Gastroesophageal sphincter (tissue), 4 donors: ENCODE data around the gene SNX8. TPM values are rescaled to one million over a fixed set of nuclear protein-coding genes. Genes with fewer than 3 reads are reported as not detected.

Experiments
- ATAC-seq: fragments of 150-250 bp; one replicate; pipeline ENCODE4 v1.9.1; 2016; ENCODE audit warnings: mild to moderate bottlenecking, moderate library complexity
- H3K27ac ChIP-seq, 4 donors: fragments of 200-600 bp; sonication (generic) in 3 of 4; 1 replicate in 3 of 4; 2 replicates in 1 of 4; pipeline ENCODE4 v1.5.1; 2016 to 2019
- H3K27me3 ChIP-seq: fragments of 200-600 bp; sonication (generic); one replicate; pipeline ENCODE4 v1.5.1; 2019
- H3K36me3 ChIP-seq, 2 donors: fragments of 200-600 bp; sonication (generic); one replicate each; pipeline ENCODE4 v1.5.1; 2019; ENCODE audit warnings: control low read depth in 1 of 2
- H3K4me1 ChIP-seq, 3 donors: fragments of 200-600 bp; sonication (generic); 1 replicate in 2 of 3; 2 replicates in 1 of 3; pipeline ENCODE4 v1.5.1; 2016 to 2019; ENCODE audit warnings: control low read depth in 2 of 3
- H3K4me3 ChIP-seq, 2 donors: fragments of 200-600 bp; sonication (generic); one replicate each; pipeline ENCODE4 v1.5.1; 2019; ENCODE audit warnings: mild to moderate bottlenecking in 1 of 2, moderate library complexity in 1 of 2
- H3K9me3 ChIP-seq, 3 donors: fragments of 200-600 bp; sonication (generic); one replicate each; pipeline ENCODE4 v1.5.1; 2017 to 2019; ENCODE audit warnings: control low read depth in 2 of 3
- EP300 ChIP-seq: sonication (generic); formaldehyde crosslinking; IDR thresholded peaks from one replicate; pipeline ENCODE4 v1.6.1; 2017; ENCODE audit warnings: antibody characterized with exemption, mild to moderate bottlenecking
- POLR2A ChIP-seq, 2 donors: fragments of 450-650 bp; IDR thresholded peaks; one replicate each; pipeline ENCODE4 v1.6.1; 2017; ENCODE audit warnings: antibody characterized with exemption in 2 of 2, mild to moderate bottlenecking in 2 of 2, moderate library complexity in 1 of 2
- POLR2AphosphoS5 ChIP-seq: sonication (generic); formaldehyde crosslinking; IDR thresholded peaks from one replicate; pipeline ENCODE4 v1.6.1; 2017; ENCODE audit warnings: antibody characterized with exemption
- WGBS, 2 donors: methylation state at CpG; one replicate each; pipeline ENCODE4 v1.1.5; 2018; ENCODE audit warnings: low coverage in 1 of 2; 5-methylcytosine and 5-hydroxymethylcytosine counted together
- total RNA-seq, 4 donors: library from RNA; depleted of rRNA; stranded (reverse); fragments of >200 nt; gene quantifications; one replicate each; pipeline ENCODE4 v1.1.0, GENCODE V29; 2016
- TF ChIP-seq, protein P1 (sequence below), 4 experiments: fragments of 200-600 bp in 2 of 4; fragments of 450-650 bp in 2 of 4; sonication (generic) in 1 of 4; IDR thresholded peaks; one replicate each; pipeline ENCODE4 v1.5.1; 2017 to 2019; ENCODE audit warnings: antibody characterized with exemption in 4 of 4, mild to moderate bottlenecking in 2 of 4, moderate library complexity in 2 of 4

The SNX8 gene
- total RNA-seq, 4 donors from 2014 or later = 8.7 to 17.8 (median 9.8) TPM

DNA sequence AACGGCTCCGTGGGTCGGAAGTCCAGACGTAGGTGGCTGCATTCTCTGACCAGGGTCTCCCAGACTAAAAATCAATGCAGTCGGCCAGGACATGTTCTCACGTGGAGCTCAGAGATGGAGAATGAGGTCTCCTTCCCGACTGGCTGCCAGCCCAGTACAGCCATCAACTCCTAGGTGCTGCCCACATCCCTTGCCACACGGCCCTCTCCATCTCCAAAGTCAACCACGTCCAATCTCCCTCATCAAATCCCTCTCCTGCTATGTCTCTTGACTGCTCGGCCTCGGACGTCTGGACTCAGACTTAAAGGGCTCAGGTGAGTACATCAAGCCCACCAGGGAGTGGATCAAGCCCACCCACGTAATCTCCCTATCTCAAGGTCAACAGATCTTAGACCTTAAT is 88.4 kb downstream of the SNX8 start:
- Histone ChIP-seq H3K9me3 (no peaks in the 10 kb centered on the region), H3K27me3 (no peaks in the 10 kb centered on the region), H3K4me3 (no peak overlapping the region), H3K36me3 (peaks cover 0 to 93% of the 10 kb centered on the region in 2 donors), H3K27ac (no peak overlapping the region), H3K4me1 (peaks cover 0 to 19% (median 5%) of the 10 kb centered on the region in 3 donors)
- ATAC-seq = no peak
- 95 to 100% methylated on average over 1 to 10 of the region's 13 CpGs for WGBS, 2 donors
- no peak for TF ChIP-seq EP300
- TF ChIP-seq POLR2A (IDR thresholded peaks at IDR 0.05) = no peak
- TF ChIP-seq, protein P1, sequence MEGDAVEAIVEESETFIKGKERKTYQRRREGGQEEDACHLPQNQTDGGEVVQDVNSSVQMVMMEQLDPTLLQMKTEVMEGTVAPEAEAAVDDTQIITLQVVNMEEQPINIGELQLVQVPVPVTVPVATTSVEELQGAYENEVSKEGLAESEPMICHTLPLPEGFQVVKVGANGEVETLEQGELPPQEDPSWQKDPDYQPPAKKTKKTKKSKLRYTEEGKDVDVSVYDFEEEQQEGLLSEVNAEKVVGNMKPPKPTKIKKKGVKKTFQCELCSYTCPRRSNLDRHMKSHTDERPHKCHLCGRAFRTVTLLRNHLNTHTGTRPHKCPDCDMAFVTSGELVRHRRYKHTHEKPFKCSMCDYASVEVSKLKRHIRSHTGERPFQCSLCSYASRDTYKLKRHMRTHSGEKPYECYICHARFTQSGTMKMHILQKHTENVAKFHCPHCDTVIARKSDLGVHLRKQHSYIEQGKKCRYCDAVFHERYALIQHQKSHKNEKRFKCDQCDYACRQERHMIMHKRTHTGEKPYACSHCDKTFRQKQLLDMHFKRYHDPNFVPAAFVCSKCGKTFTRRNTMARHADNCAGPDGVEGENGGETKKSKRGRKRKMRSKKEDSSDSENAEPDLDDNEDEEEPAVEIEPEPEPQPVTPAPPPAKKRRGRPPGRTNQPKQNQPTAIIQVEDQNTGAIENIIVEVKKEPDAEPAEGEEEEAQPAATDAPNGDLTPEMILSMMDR (IDR thresholded peaks at IDR 0.05) = no peak
- no peak for TF ChIP-seq POLR2AphosphoS5

DNA sequence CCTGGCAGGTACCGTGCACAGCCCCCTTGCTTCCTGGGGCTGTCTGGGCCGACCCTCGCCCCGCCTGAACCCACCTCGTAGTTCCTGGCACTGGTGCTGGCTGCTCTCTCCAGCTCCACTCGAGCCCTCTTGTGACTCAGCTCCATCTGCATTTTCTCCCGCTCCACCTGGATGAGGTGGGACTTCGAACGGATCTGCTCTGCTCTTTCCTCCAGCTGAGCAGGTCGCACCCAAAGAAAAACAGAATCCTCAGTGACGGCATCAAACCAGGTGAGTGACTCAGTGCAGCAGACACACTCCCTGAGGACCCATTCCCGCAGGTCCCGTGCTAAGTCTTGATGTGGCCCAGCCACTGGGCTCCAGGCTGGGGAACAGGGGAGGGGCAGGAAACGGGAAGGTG is 88.9 kb downstream of the SNX8 start:
- peaks cover 0 to 98% of the 10 kb centered on the region in 2 donors for H3K36me3 ChIP-seq
- no peak overlapping the region for H3K4me3 ChIP-seq
- H3K27me3 ChIP-seq = no peaks in the 10 kb centered on the region
- TF ChIP-seq POLR2A (IDR thresholded peaks at IDR 0.05) (no peak), POLR2AphosphoS5 (no peak), EP300 (no peak)
- TF ChIP-seq, protein P1 (IDR thresholded peaks at IDR 0.05) = no peak
- H3K27ac ChIP-seq = no peak overlapping the region
- no peak for ATAC-seq
- H3K4me1 ChIP-seq = peaks cover 0 to 14% (median 2%) of the 10 kb centered on the region in 3 donors
- 90 to 91% methylated on average over 4 of the region's 14 CpGs for WGBS, 2 donors
- H3K9me3 ChIP-seq = no peaks in the 10 kb centered on the region

DNA sequence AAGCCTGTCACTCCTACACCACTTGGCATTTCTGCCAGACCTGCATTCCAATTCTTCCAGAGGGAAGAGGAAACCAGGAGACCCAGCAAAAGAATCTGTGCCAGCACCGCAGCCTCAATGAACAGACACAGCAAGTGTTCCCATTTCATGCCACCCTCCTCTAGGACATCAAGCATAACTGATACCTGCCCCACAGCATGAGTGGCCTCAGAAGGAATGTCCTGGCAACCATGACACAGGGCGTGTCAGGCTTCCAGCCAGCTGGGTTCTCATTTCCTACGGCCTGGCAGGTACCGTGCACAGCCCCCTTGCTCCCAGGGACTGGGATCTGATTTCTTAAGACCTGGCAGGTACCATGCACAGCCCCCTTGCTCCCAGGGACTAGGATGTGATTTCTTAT is 89.3 kb downstream of the SNX8 start:
- H3K27ac ChIP-seq = no peak overlapping the region
- 20 to 100% methylated on average over 1 to 4 of the region's 4 CpGs for WGBS, 2 donors
- ATAC-seq = no peak
- TF ChIP-seq, protein P1 (IDR thresholded peaks at IDR 0.05) = no peak
- TF ChIP-seq EP300 (no peak), POLR2A (IDR thresholded peaks at IDR 0.05) (no peak), POLR2AphosphoS5 (no peak)
- H3K9me3 ChIP-seq = no peaks in the 10 kb centered on the region
- peaks cover 0 to 10% (median 0%) of the 10 kb centered on the region in 3 donors for H3K4me1 ChIP-seq
- no peak overlapping the region for H3K4me3 ChIP-seq
- no peaks in the 10 kb centered on the region for H3K27me3 ChIP-seq
- peaks cover 0 to 99% of the 10 kb centered on the region in 2 donors for H3K36me3 ChIP-seq

DNA sequence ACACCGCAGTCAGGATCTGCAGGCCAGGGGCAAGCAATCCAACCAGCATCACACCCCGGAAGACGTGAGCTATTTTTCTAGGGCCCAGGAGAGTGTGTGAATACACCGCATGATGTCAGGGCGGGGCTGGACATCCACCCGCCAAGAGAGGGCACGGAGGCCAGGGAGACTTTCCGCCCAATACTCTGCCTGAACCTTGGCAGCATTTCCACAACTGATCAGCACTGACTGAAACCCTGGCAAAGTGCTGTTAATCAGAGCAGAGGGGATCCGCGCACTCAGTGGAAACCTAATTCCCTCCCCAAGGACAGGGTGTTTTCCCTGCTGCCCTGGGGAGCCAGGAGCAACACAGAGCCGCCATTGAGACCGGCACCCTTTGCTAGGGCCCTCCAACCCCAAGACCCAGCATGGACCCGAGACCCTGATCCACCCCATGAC is 89.7 kb downstream of the SNX8 start:
- no peak overlapping the region for H3K4me3 ChIP-seq
- H3K27me3 ChIP-seq = no peaks in the 10 kb centered on the region
- H3K4me1 ChIP-seq = peaks cover 0 to 6% (median 0%) of the 10 kb centered on the region in 3 donors
- ATAC-seq = no peak
- 87 to 100% methylated on average over 1 to 7 of the region's 13 CpGs for WGBS, 2 donors
- peaks cover 0 to 99% of the 10 kb centered on the region in 2 donors for H3K36me3 ChIP-seq
- H3K27ac ChIP-seq = no peak overlapping the region
- TF ChIP-seq EP300 (no peak), POLR2A (IDR thresholded peaks at IDR 0.05) (no peak), POLR2AphosphoS5 (no peak)
- TF ChIP-seq, protein P1 (IDR thresholded peaks at IDR 0.05) = no peak
- H3K9me3 ChIP-seq = no peaks in the 10 kb centered on the region

DNA sequence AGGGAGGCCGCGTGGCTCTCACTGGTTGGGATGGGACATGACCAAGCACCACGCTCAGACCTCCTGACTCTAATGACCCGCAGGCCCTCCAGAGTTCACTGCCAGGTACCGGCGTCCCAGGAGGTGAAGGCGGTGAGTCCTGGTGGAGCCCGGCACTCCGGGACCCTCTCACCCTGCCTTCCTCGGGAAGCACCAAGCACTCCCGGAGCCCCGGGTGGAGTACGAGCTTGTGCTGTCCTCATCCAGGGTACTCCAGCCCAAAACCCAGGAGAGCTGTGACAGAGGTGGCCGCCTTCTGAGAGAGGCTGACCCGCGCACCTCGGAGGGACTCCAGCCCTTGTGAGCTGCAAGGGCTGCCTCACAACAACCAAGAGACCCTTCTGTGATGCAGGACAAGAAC is 90.9 kb downstream of the SNX8 start:
- ATAC-seq = no peak
- Histone ChIP-seq H3K9me3 (no peaks in the 10 kb centered on the region), H3K4me1 (no peaks in the 10 kb centered on the region), H3K27ac (no peak overlapping the region), H3K4me3 (no peak overlapping the region), H3K27me3 (no peaks in the 10 kb centered on the region), H3K36me3 (peaks cover 0 to 100% of the 10 kb centered on the region in 2 donors)
- WGBS, 2 donors = no CpG with 5 or more reads among the region's 17 CpGs
- TF ChIP-seq EP300 = no peak
- TF ChIP-seq POLR2AphosphoS5 = no peak
- no peak for TF ChIP-seq POLR2A (IDR thresholded peaks at IDR 0.05)
- TF ChIP-seq, protein P1 (IDR thresholded peaks at IDR 0.05) = no peak
